ENCODE results near the gene CHADL.

Gene CHADL

DNA sequence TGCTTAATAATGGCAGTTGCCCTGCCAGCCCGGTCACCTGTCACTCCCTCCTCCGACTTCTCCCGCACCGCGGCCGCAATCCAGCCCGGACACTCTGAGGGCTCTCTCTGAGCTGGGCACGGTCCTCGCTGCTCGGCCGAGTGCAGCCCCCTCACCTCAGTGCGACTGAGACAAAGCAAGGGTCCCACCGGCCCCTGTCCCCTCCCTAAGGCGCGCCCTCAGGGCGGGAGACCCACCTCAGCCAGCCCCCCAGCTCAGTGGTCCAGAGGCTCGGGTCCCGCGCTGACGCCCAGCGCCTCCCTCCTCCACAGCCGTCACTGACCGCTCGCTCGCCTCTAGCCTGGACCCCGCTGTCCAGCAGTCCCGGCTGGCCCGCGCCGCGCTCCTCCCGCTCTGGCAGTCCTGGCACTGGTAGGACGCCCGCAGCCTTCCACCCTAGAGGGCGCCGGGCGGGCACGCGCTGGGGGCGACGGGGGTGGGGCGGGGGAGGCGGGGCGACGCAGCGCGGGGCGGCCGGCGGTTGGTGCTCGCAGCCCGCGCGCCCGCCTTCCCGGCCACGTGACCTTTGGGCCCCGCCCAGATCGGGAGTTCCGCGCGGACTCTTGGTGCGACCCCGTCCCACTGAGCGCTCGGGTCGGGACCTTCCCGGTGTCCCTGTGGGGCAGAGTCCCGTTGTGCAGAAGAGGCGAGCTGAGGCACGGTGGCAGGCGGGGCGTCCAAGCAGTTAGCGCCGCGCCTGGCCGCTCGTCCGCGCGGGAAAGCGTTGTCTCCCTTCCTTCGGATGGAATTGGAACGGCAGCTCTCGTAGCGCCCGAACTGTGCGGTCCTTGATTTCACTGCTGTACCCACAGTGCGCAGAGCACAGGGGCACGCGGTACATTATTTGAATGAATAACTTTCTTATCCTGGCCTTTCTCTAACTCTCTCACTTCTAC, 43.4 kb downstream of the CHADL start:
- intact Hi-C loops (cut with DNase I; ENCODE audit: low total_unique reads), result loop anchor here (5.0 to 10.0 kb wide), 2 partner anchors 103 to 175 kb away; partner anchors contain the start of gene EP300
- Histone ChIP-seq H3K36me3 (no peaks in the 10 kb centered on the region), H3K27me3 (no peaks in the 10 kb centered on the region), H3K9me3 (no peaks in the 10 kb centered on the region), H3K27ac (peak overlapping the region in 1 of 2 donors; percentile 42), H3K4me1 (peaks cover 0 to 17% (median 11%) of the 10 kb centered on the region in 4 donors), H3K4me3 (peak overlapping the region; percentile 57 to 90)
- peak; percentile 71 to 86 for DNase-seq
- TF ChIP-seq, protein P1, sequence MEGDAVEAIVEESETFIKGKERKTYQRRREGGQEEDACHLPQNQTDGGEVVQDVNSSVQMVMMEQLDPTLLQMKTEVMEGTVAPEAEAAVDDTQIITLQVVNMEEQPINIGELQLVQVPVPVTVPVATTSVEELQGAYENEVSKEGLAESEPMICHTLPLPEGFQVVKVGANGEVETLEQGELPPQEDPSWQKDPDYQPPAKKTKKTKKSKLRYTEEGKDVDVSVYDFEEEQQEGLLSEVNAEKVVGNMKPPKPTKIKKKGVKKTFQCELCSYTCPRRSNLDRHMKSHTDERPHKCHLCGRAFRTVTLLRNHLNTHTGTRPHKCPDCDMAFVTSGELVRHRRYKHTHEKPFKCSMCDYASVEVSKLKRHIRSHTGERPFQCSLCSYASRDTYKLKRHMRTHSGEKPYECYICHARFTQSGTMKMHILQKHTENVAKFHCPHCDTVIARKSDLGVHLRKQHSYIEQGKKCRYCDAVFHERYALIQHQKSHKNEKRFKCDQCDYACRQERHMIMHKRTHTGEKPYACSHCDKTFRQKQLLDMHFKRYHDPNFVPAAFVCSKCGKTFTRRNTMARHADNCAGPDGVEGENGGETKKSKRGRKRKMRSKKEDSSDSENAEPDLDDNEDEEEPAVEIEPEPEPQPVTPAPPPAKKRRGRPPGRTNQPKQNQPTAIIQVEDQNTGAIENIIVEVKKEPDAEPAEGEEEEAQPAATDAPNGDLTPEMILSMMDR (IDR thresholded peaks at IDR 0.05), result peak in 1 of 2 experiments; percentile 25

- Histone ChIP-seq H3K4me3 (no peak overlapping the region), H3K4me1 (peaks cover 0 to 17% (median 11%) of the 10 kb centered on the region in 4 donors), H3K9me3 (no peaks in the 10 kb centered on the region), H3K27ac (no peak overlapping the region), H3K36me3 (no peaks in the 10 kb centered on the region), H3K27me3 (no peaks in the 10 kb centered on the region)
- intact Hi-C loops (cut with DNase I; ENCODE audit: low total_unique reads), result loop anchor here (10.0 kb wide), 1 partner anchor 99 kb away; the partner anchor contains the start of gene EP300
- TF ChIP-seq, protein P1 (IDR thresholded peaks at IDR 0.05), result no peak
- no peak for DNase-seq
These were observed 46.9 kb downstream of the CHADL start for GRCh38 chr22:41193829-41194228.

DNA sequence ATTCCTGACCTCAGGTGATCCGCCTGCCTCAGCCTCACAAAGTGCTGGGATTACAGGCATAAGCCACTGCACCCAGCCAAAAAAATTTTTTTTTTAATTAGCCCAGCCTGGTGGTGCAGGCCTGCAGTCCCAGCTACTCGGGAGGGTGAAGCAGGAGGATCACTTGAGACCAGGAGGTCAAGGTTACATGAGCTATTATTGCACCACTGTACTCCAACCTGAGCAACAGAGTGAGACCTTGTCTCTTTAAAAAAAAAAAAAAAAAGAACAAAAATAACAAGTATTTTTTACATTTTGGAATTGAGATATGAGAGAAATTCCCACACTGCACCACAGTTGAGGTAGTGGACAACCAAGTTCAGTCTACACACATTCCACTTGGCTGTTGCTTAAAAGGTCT, 49.3 kb downstream of the CHADL start:
- Histone ChIP-seq H3K36me3 (no peaks in the 10 kb centered on the region), H3K27ac (no peak overlapping the region), H3K9me3 (no peaks in the 10 kb centered on the region), H3K27me3 (no peaks in the 10 kb centered on the region), H3K4me3 (no peak overlapping the region), H3K4me1 (no peaks in the 10 kb centered on the region)
- no peak for DNase-seq
- TF ChIP-seq, protein P1 (IDR thresholded peaks at IDR 0.05), result no peak
- intact Hi-C loops (cut with DNase I; ENCODE audit: low total_unique reads), result loop anchor here (10.0 kb wide), 1 partner anchor 97 kb away; the partner anchor contains the start of gene EP300

GRCh38 chr22:41184679-41185078, 56.1 kb downstream of the CHADL start:
- Histone ChIP-seq H3K36me3 (peaks cover 0 to 10% (median 9%) of the 10 kb centered on the region in 3 donors), H3K27me3 (no peaks in the 10 kb centered on the region), H3K27ac (no peak overlapping the region), H3K4me3 (no peak overlapping the region), H3K9me3 (no peaks in the 10 kb centered on the region), H3K4me1 (no peaks in the 10 kb centered on the region)
- intact Hi-C loops (cut with DNase I; ENCODE audit: low total_unique reads), result no loop called here
- no peak for DNase-seq
- TF ChIP-seq, protein P1 (IDR thresholded peaks at IDR 0.05), result no peak

DNA sequence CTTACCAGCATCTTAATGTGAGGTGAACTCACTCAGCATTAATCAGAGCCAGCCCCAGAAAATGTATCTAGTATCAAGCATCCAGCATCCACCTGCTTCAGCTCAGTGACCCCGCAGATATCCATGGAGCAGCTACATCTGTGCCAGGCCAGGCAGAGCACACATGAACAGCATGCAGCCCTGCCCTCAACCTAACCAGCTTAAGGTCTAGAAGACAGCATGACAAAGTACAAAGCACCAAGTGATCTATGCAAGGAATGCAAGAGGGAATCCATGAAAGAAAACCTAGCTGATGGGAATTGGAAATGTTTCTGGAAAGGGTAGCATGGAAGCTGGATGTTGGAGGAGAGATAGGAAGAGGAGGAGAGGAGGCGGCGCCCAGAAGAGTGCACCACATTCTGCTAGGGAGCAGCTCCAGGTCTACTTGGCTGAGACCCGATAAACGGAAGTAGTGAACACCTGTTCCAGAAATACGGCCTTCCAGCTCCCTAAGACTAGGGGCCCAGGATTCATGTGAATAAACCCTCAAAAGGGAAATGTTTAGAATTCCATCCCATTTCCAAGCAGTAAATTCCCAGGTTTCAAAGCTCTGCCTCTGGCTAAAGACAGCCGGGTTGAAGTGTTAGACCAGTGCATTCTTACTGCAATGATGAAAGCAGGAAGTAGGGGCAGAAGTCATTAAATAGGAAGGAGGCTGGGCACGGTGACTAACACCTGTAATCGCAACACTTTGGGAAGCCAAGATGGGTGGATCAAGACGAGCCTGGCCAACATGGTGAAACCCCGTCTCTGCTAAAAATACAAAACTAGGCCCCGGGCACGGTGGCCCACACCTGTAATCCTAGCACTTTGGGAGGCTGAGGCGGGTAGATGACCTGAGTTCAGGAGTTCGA, 59.1 kb downstream of the CHADL start:
- Histone ChIP-seq H3K4me3 (no peak overlapping the region), H3K27me3 (no peaks in the 10 kb centered on the region), H3K36me3 (peaks cover 18 to 37% (median 35%) of the 10 kb centered on the region in 3 donors), H3K4me1 (no peaks in the 10 kb centered on the region), H3K27ac (no peak overlapping the region), H3K9me3 (no peaks in the 10 kb centered on the region)
- DNase-seq, result peak in 1 of 2 donors; percentile 26
- TF ChIP-seq, protein P1 (IDR thresholded peaks at IDR 0.05), result no peak
- intact Hi-C loops (cut with DNase I; ENCODE audit: low total_unique reads), result no loop called here

Measured in tibial artery (tissue), 4 donors.